GM08714 (cell line): ENCODE results near the gene ILK.

Experiments
- H3K4me3 ChIP-seq: fragments of 200-500 bp; sonication (Bioruptor generic); 2 replicates; pipeline ENCODE4 v1.5.1; 2014; ENCODE audit warnings: mild to moderate bottlenecking, low read length, inconsistent platforms
- ZNF274 ChIP-seq: IDR thresholded peaks from 2 replicates; pipeline ENCODE4 v1.6.1; 2012; ENCODE audit warnings: mild to moderate bottlenecking, low read depth, low read length

Gene ILK

GRCh38 chr11:6638429-6638828 is 34.9 kb downstream of the ILK start:
- H3K4me3 ChIP-seq: no peak overlapping the region
- TF ChIP-seq ZNF274: no peak

DNA sequence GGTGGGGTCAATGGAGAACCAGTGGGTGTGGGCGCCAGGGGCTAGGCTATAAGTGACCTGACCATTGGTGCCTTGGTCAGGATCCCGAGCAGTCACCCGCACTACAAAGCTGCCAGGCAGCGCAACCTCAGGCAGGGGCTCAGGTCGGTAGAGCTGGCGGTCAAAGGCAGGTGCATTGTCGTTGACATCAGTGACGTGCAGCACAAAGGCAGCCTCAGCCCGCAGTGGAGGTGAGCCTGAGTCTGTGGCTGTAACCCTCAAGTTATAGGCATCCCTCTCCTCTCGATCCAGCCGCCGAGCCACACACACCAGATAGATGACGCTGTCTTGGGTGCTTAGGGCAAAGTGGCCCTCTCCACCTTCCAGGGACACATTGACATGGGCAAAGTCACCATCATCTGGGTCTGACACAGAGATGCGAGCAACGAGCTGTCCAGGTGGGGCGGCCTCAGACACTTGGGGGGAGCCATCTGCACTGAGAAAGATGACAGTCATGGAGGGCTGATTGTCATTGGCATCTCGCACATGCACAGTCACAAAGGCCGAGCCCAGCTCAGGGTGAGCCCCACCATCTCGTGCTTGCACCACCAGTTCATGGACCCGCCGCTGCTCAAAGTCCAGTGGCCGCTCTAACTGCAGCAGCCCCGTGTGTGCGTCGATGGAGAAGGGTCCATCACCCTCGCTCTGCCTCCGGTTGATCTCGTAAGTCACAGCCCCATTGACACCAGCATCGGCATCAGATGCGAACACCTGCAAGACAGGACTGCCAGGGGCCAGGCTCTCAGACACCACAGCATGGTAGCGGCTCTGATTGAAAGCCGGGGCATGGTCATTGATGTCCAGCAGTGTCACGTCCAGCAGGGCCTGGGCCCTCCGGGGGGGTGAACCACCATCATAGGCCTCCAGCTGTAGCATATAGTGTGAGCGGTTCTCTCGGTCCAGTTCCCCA is 36.7 kb downstream of the ILK start:
- H3K4me3 ChIP-seq: no peak overlapping the region
- no peak for TF ChIP-seq ZNF274

- no peak overlapping the region for H3K4me3 ChIP-seq
- TF ChIP-seq ZNF274: no peak
These were observed 37.6 kb downstream of the ILK start for GRCh38 chr11:6640985-6641701.

- no peak for TF ChIP-seq ZNF274
- H3K4me3 ChIP-seq: no peak overlapping the region
These were observed 39.4 kb downstream of the ILK start for GRCh38 chr11:6642957-6643356.

GRCh38 chr11:6646071-6646470 is 42.5 kb downstream of the ILK start:
- no peak overlapping the region; the same call in 1 of the 2 replicates for H3K4me3 ChIP-seq
- no peak for TF ChIP-seq ZNF274

DNA sequence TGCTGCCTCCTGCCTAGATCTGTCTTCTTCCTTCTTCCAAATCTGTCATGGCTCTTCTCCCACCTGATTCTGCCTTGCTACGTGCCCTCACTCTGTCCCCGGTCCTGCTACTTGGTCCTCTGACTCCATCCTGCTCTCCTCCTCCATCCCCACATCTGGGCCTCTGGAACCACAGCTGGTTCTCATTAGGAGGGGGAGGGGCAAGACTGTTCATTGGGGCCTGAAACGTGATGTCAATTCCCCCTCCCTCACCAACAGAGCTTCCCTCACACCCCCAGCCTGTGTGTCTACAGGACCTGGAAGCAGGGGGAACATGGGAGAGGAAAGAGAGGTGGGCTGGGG is 43.0 kb downstream of the ILK start:
- TF ChIP-seq ZNF274: no peak
- H3K4me3 ChIP-seq: no peak overlapping the region; the same call in 1 of the 2 replicates

GRCh38 chr11:6646918-6647679 is 43.5 kb downstream of the ILK start:
- no peak for TF ChIP-seq ZNF274
- H3K4me3 ChIP-seq: no peak overlapping the region; the same call in 1 of the 2 replicates

DNA sequence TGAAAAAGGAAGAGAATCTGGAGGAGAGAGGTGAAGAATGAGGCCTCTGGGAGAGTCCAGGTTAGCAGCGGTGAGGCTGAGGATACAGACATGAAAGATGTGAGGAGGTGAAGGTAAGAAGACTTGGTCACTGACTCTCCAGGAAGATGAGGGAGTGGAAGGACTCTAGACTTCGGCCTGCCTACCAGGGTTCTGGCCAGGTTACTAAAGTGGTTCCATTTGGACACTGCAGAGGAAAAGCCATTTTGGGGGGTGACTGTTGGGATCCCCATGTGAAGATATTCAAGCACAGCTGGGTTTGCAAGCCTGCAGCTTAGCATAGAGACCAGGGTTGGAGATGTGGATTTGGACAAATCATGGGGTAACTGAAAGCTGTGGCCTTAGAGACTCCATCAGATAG is 44.3 kb downstream of the ILK start:
- no peak for TF ChIP-seq ZNF274
- H3K4me3 ChIP-seq: no peak overlapping the region

- TF ChIP-seq ZNF274: no peak
These were observed 44.9 kb downstream of the ILK start for GRCh38 chr11:6648501-6648900.

DNA sequence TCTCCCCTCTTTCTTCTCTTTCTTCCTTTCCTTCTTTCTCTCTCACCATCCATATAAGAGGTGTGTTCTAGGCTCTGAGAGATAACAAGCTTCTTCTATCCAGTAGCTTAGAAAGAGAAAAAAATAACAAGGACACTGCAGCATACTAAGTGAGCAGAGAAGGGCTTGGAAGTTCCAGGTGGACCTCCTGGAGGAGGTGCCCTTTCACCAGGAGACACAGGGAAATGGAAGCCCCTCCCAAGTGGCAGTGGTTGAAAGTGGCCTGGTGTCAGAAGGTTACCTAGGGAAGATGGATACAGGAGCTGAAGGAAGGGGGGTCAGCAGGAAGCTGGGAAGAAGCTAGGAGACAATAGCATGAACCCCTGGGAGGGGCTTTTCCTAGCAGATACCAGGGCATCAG is 46.5 kb downstream of the ILK start:
- no peak for TF ChIP-seq ZNF274
- no peak overlapping the region for H3K4me3 ChIP-seq

More at GRCh38 chr11:6648501-6648900, 44.9 kb downstream of the ILK start:
- no peak overlapping the region for H3K4me3 ChIP-seq

- H3K4me3 ChIP-seq: no peak overlapping the region
- no peak for TF ChIP-seq ZNF274
These were observed 47.4 kb downstream of the ILK start for GRCh38 chr11:6650980-6651379.

- TF ChIP-seq ZNF274: no peak
These were observed 48.6 kb downstream of the ILK start for GRCh38 chr11:6652182-6652581.

DNA sequence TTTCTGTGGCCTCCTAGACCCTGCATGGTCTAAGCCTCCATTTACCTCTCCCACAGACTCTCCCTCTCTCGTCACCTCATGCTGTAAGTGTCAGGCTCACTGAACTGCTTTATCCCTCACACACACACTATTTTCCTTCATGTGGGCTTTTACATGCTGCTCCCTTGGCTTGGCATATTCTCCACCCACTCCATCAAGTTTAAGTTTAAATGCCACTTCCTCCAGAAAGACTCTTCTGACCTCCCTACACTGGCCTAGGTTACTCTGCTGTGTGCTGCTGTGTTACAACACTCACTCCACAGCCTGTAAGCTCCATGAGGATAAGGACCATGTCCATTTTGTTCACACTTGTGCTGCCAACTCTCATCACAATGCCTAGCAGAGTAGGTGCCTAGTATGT is 49.5 kb downstream of the ILK start:
- H3K4me3 ChIP-seq: no peak overlapping the region
- TF ChIP-seq ZNF274: no peak

More at GRCh38 chr11:6652182-6652581, 48.6 kb downstream of the ILK start:
- no peak overlapping the region for H3K4me3 ChIP-seq

DNA sequence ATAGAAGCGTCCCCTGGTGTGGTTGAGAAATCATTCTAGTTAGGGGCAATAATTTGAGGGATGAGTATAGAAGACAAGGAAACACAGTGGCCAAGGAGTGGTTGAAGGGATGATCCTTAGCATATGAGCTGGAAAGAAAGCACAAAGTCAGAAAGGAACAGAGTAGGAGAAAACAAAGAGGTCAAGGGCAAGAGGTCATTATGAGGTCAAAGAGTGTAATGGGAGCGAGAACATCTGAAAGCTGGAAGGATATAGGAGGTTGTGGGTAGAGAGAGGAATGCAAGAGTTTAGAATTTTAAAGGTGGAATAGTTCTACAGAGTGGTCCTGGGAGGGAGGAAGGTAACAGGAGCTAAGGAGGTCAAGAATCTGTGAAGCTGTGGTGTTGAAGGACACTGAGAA is 50.1 kb downstream of the ILK start:
- TF ChIP-seq ZNF274: no peak

More for the DNA sequence above, 50.1 kb downstream of the ILK start:
- H3K4me3 ChIP-seq: no peak overlapping the region
